GM03348 (cell line): ENCODE data around the gene PDE4B.
A peak's percentile ranks its signal among the peaks of the same experiment; 100 is the strongest.
"Not testable (repeated sequence)": the region's sequence is repeated elsewhere in the genome, so short reads cannot be mapped to it uniquely, and the experiment has no call there.

Experiments
- DNase-seq: peaks from one replicate; pipeline ENCODE4 v3.0.0; 2012; ENCODE audit warnings: low spot score

PDE4B gene

DNA sequence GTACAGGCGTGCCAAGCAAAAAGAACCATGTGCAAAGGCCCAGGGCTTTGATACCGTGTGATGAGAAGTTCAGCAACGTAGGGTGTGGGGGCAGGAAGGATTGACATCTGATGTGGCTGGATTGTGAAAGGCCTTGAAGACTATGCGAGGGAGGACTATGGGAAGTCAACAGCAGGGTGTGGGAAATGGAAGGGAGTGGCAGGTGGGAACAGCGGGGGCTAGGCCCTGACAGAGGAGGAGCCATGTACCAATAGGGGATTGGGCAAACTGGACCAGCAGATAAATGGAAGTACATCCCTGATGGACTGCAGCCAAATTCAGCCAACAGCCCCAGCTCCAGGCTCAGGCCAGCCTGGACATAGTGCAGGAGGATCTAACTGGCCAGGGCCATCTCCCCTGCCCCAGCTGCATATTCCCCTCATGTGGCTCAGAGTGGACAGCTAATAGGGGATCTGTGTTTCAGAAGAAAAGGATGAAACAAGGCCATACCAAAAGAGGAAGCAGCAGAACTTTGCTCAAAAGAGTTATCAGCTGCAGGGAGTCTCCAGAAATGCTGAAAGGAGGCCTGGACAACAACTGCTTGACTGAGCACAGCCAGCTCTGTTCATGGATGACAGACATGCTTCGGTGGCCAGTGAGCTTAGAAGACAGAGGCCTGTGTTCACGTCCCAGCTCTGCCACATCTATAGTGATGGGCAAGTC lies 601.0 kb downstream of the PDE4B start:
- DNase-seq: no peak

GRCh38 chr1:66394603-66395002 lies 601.9 kb downstream of the PDE4B start:
- no peak for DNase-seq

DNA sequence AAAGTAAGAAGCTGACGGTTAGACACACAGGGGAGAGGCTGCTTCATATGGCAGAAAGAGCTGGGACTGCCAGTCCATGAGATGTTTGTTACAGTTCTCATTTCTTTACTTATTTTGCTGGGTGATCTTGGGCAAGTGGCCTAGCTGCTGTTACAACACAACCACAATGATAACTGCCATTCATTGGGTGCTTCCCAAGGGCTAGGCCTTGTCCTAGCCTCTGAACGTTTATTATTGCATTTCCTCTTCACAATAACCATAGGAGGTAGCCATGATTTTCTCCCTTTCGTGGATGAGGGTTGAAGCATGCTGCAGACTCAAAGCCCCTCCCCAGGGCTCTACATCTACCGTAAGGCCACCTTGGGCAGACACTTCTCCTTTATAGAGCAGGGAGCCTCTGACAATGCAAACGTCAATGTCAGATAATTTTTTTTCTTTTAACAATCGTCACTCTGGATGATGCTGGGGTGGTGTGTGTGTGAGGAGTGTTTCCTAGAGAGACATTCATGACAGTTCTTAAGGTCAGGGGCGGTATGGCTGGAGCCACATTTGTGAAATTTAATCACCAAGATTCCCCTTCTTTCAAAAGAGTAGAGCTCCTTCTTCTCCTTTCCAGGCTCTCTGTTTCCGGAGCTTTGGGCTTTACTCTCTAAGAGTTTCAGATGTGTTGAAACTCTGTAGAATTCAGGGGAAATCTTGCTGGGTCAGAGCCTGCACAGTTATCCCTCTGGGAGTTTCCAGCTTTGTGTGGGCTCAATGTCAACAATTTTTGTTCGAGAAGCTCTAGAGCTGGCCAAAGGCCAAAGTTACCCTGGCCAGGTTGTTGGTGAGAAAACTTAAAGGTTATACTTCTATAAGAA lies 602.7 kb downstream of the PDE4B start:
- no peak for DNase-seq

GRCh38 chr1:66396212-66396890 lies 603.7 kb downstream of the PDE4B start:
- no peak for DNase-seq

DNA sequence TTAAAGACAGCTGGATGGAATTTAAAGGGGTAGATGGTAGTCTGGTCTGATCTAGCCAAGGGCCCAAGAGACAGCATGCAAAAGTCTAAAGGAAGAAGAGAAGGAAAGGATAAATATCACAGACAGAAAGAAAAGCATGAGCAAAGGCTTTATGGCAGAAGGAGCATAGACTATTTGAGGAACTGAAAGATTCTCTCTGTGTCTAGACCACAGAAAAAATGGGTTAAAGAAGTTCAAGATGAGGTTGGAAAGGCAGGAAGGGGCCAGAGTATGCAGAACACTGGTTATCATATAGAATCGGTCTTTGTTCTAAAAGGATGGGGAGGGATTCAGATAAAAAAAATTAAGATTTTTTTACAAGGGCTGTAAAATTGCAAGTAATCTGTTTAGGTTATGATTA lies 604.5 kb downstream of the PDE4B start:
- DNase-seq: no peak

- no peak for DNase-seq
Observed at GRCh38 chr1:66399888-66400529, 607.3 kb downstream of the PDE4B start.

- DNase-seq: no peak
Observed at GRCh38 chr1:66400660-66401059, 608.0 kb downstream of the PDE4B start.

DNA sequence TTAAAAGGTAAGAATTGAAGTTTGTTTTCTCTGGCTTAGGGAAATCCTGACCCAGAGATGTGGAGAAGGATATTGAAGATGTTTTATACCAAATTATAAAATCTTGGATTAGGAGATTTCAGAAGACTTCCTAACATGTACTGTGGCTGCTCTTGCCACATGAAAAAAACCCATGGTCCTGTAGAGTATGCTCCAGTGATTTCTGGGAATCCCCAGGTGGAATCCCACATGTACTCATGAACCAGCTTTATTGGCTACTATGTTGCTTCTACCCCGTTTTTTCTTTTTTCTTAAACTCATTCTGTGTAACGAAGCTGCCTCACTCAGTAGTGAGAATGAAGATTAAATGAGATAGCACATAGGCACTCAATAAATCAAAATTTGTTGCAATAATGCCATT lies 608.5 kb downstream of the PDE4B start:
- DNase-seq: no peak

- DNase-seq: peak; percentile 47
Observed at GRCh38 chr1:66402194-66402593, 609.5 kb downstream of the PDE4B start.

DNA sequence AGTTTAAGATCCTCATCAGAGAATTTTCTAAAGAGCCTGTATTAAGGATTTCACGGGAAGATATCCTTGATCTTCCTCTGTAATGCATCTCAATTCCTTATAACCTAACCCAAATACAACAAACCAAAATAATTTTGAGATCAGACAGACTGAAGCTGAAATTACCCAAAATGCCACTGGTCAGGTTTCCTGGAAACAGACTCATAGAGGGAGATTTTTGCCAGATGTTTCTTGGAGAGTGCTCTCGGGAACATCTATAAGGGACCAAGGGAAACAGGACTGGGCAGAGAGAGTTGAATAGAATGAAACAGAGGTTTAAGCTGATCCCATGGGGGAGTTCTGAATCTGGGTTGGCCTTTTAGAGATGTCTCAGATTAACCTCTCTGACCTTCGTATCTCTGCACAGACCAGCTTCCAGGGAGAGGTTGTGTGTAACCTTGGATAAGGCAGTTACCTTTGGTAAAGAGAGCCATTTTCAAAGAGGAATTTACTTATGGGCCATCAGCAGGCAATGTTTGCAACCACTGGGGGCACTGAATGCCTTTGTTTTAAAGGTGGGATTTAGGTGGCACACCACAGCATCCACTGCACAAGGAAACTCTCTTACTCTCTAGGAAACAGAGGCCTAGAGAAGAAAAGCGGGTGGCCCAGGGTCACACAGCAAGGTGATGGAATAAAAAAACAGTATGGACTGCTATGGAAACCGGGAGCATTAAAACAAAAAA lies 610.5 kb downstream of the PDE4B start:
- no peak for DNase-seq

DNA sequence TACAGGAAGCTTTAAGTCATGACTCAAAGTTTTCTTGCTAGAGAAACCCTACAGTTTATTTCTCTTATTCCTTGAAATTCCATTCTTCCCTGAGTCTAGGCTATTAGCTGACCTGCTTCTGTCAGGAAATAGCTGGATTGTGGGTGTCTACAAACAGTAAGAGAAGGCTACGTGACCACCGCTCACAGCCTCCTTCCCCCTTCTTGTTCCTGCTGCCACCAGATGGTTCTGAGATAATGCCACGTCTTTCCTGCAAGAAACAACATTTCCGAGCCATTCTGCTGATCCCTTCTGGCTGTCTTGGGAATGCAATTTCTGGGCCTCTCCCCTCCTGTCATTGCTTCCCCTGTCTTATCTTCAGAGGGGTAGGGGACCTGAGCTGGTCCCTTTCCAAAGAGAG lies 612.4 kb downstream of the PDE4B start:
- DNase-seq: no peak

- DNase-seq: not testable (repeated sequence)
Observed at GRCh38 chr1:66411449-66411848, 618.8 kb downstream of the PDE4B start.

DNA sequence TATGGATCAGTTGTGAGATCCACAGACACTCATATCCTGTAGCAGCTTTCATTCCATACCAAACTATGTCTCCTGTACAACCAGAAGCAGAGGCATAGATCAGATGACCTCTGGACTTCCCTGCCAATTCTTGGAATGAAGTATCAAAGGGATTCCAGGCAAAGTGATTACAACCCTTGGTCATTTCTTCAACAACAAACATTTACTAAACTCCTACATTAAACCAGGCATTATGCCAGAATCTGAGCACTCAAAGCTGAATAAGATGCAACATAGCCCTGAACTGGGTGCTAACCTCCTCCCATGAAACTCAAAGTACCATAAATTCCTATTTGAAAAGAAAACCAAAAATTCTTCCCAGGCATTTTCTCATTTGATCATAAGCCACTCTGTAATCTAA lies 620.0 kb downstream of the PDE4B start:
- peak; percentile 20 for DNase-seq

GRCh38 chr1:66413136-66413837 lies 620.6 kb downstream of the PDE4B start:
- no peak for DNase-seq

GRCh38 chr1:66413838-66414175 lies 621.1 kb downstream of the PDE4B start:
- no peak for DNase-seq

GRCh38 chr1:66415281-66415680 lies 622.6 kb downstream of the PDE4B start:
- DNase-seq: no peak

DNA sequence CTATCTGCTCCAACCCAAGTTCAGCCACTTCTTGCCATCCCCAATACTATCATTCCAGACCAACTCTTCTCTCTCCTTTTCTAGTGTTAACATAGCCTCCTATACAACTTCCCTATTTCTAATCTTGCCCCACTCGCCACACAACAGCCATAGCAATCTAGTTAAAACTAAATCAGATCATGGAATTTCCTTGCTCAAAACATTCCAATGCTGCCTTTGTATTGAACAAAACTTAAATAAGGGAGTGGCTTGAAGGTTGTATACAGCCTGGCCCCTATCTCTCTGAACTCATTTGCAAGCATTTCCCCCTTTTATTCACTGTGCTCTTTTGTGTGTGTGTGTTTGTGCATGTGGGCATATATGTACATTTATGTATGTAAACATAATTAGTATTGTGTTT lies 623.2 kb downstream of the PDE4B start:
- DNase-seq: no peak

DNA sequence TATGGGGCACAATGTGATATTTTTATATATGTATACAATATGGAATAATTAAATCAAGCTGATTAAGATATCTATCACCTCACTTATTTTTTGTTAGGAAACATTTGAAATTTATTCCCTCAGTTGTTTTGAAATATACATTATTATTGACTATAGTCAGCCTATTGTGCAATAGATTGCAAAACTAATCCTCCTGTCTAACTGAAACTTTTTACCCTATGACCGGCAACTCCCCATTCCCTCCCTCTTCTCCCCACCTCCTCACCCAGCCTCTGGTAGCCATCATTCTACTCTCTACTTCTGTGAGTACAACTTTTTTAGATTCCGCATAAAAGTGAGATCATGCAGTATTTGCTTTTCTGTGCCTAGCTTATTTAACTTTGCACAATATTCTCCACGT lies 623.6 kb downstream of the PDE4B start:
- DNase-seq: no peak

GRCh38 chr1:66418021-66418420 lies 625.3 kb downstream of the PDE4B start:
- DNase-seq: no peak

DNA sequence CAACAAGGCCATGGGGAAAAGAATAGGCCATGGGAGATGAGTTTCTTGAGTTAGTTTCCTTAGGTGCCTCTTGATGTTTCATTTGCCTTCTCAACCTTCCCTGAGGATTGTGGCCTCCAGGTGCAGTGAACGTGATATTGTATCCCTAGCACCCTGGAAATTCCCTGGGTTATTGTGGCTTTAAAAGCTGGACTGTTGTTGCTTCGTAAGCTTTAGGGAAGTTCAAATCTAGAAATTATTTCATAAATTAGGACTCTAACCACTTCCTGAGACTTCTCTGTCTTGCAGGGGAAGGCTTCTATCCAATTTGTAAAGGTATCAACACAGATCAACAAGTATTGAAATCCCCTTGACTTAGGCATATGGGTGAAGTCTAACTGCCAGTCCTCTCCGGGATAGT lies 627.5 kb downstream of the PDE4B start:
- DNase-seq: not testable (repeated sequence)

- DNase-seq: not testable (repeated sequence)
Observed at GRCh38 chr1:66420906-66421305, 628.2 kb downstream of the PDE4B start.
